Neural progenitor cell (in vitro differentiated cells): Measurements from ENCODE around the gene RNF166. TPM values are rescaled to one million over a fixed set of nuclear protein-coding genes. Genes with fewer than 3 reads are reported as not detected.
A peak's percentile ranks its signal among the peaks of the same experiment; 100 is the strongest.

Experiments used
- DNase-seq: peaks from one replicate; pipeline ENCODE4 v3.0.0-alpha.2; 2016; ENCODE audit warnings: low spot score
- H2AFZ ChIP-seq: fragments of 200-600 bp; sonication (generic); replicated peaks from 2 replicates; pipeline ENCODE4 v1.6.1; 2016; ENCODE audit warnings: antibody characterized with exemption
- H3F3A ChIP-seq: fragments of 200-600 bp; sonication (generic); 2 replicates; pipeline ENCODE4 v1.6.1; 2016; ENCODE audit warnings: antibody characterized with exemption, low read depth
- H3K27ac ChIP-seq: fragments of 200-600 bp; sonication (generic); 2 replicates; pipeline ENCODE4 v1.5.1; 2016; ENCODE audit warnings: mild to moderate bottlenecking
- H3K27me3 ChIP-seq: fragments of 200-600 bp; sonication (generic); 2 replicates; pipeline ENCODE4 v1.6.1; 2016; ENCODE audit warnings: mild to moderate bottlenecking, moderate library complexity
- H3K36me3 ChIP-seq: fragments of 200-600 bp; sonication (generic); 2 replicates; pipeline ENCODE4 v1.5.1; 2016
- H3K4me1 ChIP-seq: fragments of 200-600 bp; sonication (generic); 2 replicates; pipeline ENCODE4 v1.6.1; 2016; ENCODE audit warnings: mixed run types
- H3K4me2 ChIP-seq: fragments of 200-600 bp; sonication (generic); 2 replicates; pipeline ENCODE4 v1.6.1; 2016
- H3K4me3 ChIP-seq: fragments of 200-600 bp; sonication (generic); 2 replicates; pipeline ENCODE4 v1.5.1; 2016
- H3K79me2 ChIP-seq: fragments of 200-600 bp; sonication (generic); 2 replicates; pipeline ENCODE4 v1.6.1; 2016; ENCODE audit warnings: low read depth
- H3K9ac ChIP-seq: fragments of 200-600 bp; sonication (generic); 2 replicates; pipeline ENCODE4 v1.6.1; 2016
- H3K9me3 ChIP-seq: fragments of 200-600 bp; sonication (generic); 2 replicates; pipeline ENCODE4 v1.5.1; 2016; ENCODE audit warnings: low read depth
- H4K20me1 ChIP-seq: fragments of 200-600 bp; sonication (generic); 2 replicates; pipeline ENCODE4 v1.6.1; 2016; ENCODE audit warnings: low read depth
- H3K27ac Mint-ChIP-seq: 3 replicates; pipeline ENCODE4 v1.8.0; 2021; ENCODE audit warnings: mixed read lengths
- H3K27me3 Mint-ChIP-seq: 2 replicates; pipeline ENCODE4 v1.8.0; 2022; ENCODE audit warnings: low read depth, mild to moderate bottlenecking, inconsistent platforms, moderate library complexity, mixed read lengths; ENCODE audit not compliant: insufficient read depth
- H3K36me3 Mint-ChIP-seq: 3 replicates; pipeline ENCODE4 v1.8.0; 2021; ENCODE audit warnings: mixed read lengths
- H3K4me1 Mint-ChIP-seq: 3 replicates; pipeline ENCODE4 v1.8.0; 2021; ENCODE audit warnings: mixed read lengths
- H3K4me3 Mint-ChIP-seq: 3 replicates; pipeline ENCODE4 v1.8.0; 2021; ENCODE audit warnings: mild to moderate bottlenecking, moderate library complexity, mixed read lengths
- H3K9me3 Mint-ChIP-seq: 3 replicates; pipeline ENCODE4 v1.8.0; 2020; ENCODE audit warnings: mixed read lengths
- CTCF ChIP-seq: fragments of 200-600 bp; sonication (generic); IDR thresholded peaks from 2 replicates; pipeline ENCODE4 v1.5.1; 2017; ENCODE audit warnings: antibody characterized with exemption, mild to moderate bottlenecking
- EZH2 ChIP-seq: fragments of 200-600 bp; sonication (generic); IDR thresholded peaks from 2 replicates; pipeline ENCODE4 v1.6.1; 2017; ENCODE audit warnings: antibody characterized with exemption, mild to moderate bottlenecking, moderate library complexity
- EZH2phosphoT487 ChIP-seq: fragments of 200-600 bp; sonication (generic); IDR thresholded peaks from 2 replicates; pipeline ENCODE4 v1.6.1; 2017; ENCODE audit warnings: antibody characterized with exemption
- total RNA-seq: library from RNA; depleted of rRNA; stranded (reverse); fragments of >200 nt; gene quantifications from 2 replicates; pipeline ENCODE4 v1.2.3, GENCODE V29; 2015; ENCODE audit warnings: low replicate concordance

Gene RNF166
- total RNA-seq, 1 donor from 2014 or later = 11.1 TPM

DNA sequence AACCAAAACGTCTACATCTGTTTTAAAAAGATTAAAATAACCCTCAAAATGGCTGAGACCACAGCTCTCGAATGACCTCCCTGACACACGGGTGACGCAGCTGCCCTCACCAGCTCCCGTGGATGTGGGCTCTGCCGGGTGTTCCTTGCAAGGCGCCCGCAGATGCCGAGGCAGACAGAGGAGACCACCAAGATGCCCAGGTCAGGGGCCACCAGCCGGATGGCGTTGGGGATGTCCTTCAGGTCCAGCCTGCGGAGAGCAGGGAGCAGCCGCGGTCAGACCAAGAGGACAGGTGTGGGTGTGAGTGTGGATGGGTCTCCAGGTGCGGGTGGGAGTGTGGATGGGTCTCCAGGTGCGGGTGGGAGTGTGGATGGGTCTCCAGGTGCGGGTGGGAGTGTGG, 35.2 kb upstream of the RNF166 start:
- H3K27me3 ChIP-seq = no peaks in the 10 kb centered on the region
- no peak overlapping the region for H3K4me3 Mint-ChIP-seq

DNA sequence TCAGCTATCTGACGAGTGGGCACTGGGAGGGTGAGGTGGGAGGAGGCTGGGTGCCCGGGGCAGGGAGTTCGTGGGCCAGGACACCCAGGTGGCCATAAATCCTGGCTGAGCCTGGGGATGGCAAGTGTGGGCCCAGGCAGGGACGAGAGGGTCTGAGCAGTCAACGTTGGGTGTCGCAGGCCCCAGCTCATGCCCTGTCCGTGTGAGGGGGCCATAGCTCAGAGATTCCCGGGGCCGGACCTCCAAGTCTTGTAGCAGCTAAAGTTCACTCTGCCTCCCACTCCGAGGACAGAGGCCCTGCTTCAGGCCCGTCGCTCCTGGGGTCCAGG, 34.5 kb upstream of the RNF166 start:
- no peak for DNase-seq
- no peaks in the 10 kb centered on the region for H3K36me3 ChIP-seq
- no peaks in the 10 kb centered on the region for H3K9me3 Mint-ChIP-seq
- H3K9me3 ChIP-seq = no peaks in the 10 kb centered on the region
- H3K36me3 Mint-ChIP-seq = no peaks in the 10 kb centered on the region
- H3K27ac Mint-ChIP-seq = no peak overlapping the region
- no peaks in the 10 kb centered on the region for H4K20me1 ChIP-seq
- H3K27me3 ChIP-seq = no peaks in the 10 kb centered on the region
- H3K4me3 ChIP-seq = no peak overlapping the region
- no peaks in the 10 kb centered on the region for H3K27me3 Mint-ChIP-seq
- H3K4me1 ChIP-seq = peaks cover 10% of the 10 kb centered on the region
- no peaks in the 10 kb centered on the region for H3K79me2 ChIP-seq
- H2AFZ ChIP-seq = no peak overlapping the region
- peaks cover 6% of the 10 kb centered on the region for H3F3A ChIP-seq
- TF ChIP-seq EZH2 (no peak), CTCF (no peak), EZH2phosphoT487 (no peak)
- no peak overlapping the region for H3K9ac ChIP-seq
- H3K4me2 ChIP-seq = no peak overlapping the region
- H3K4me1 Mint-ChIP-seq = peaks cover 2% of the 10 kb centered on the region
- H3K4me3 Mint-ChIP-seq = no peak overlapping the region
- no peak overlapping the region for H3K27ac ChIP-seq

More for the DNA sequence above, 35.2 kb upstream of the RNF166 start:
- Mint-ChIP-seq H3K4me1 (peaks cover 2% of the 10 kb centered on the region), H3K9me3 (no peaks in the 10 kb centered on the region), H3K27ac (peak overlapping the region; percentile 46), H3K27me3 (peaks cover 4% of the 10 kb centered on the region), H3K36me3 (no peaks in the 10 kb centered on the region)
- H3K9me3 ChIP-seq = no peaks in the 10 kb centered on the region
- no peaks in the 10 kb centered on the region for H3K36me3 ChIP-seq
- no peak overlapping the region for H3K4me2 ChIP-seq
- H3K27ac ChIP-seq = no peak overlapping the region
- DNase-seq = no peak
- H4K20me1 ChIP-seq = no peaks in the 10 kb centered on the region
- peaks cover 6% of the 10 kb centered on the region for H3F3A ChIP-seq
- no peak overlapping the region for H2AFZ ChIP-seq
- H3K4me3 ChIP-seq = no peak overlapping the region
- TF ChIP-seq EZH2 = no peak
- TF ChIP-seq CTCF = no peak
- no peak for TF ChIP-seq EZH2phosphoT487
- H3K9ac ChIP-seq = no peak overlapping the region
- no peaks in the 10 kb centered on the region for H3K79me2 ChIP-seq
- H3K4me1 ChIP-seq = peaks cover 10% of the 10 kb centered on the region

- H3K27me3 Mint-ChIP-seq = no peaks in the 10 kb centered on the region
- H3K36me3 ChIP-seq = no peaks in the 10 kb centered on the region
- no peak overlapping the region for H3K27ac ChIP-seq
- H2AFZ ChIP-seq = no peak overlapping the region
- no peaks in the 10 kb centered on the region for H3K9me3 Mint-ChIP-seq
- TF ChIP-seq CTCF = no peak
- no peaks in the 10 kb centered on the region for H4K20me1 ChIP-seq
- no peak overlapping the region for H3K4me2 ChIP-seq
- no peak overlapping the region for H3K4me3 ChIP-seq
- DNase-seq = no peak
- peaks cover 6% of the 10 kb centered on the region for H3F3A ChIP-seq
- H3K27me3 ChIP-seq = no peaks in the 10 kb centered on the region
- no peaks in the 10 kb centered on the region for H3K79me2 ChIP-seq
- peaks cover 7% of the 10 kb centered on the region for H3K4me1 ChIP-seq
- peaks cover 2% of the 10 kb centered on the region for H3K4me1 Mint-ChIP-seq
- H3K27ac Mint-ChIP-seq = no peak overlapping the region
- H3K36me3 Mint-ChIP-seq = no peaks in the 10 kb centered on the region
- no peak overlapping the region for H3K4me3 Mint-ChIP-seq
- H3K9me3 ChIP-seq = no peaks in the 10 kb centered on the region
- no peak overlapping the region for H3K9ac ChIP-seq
Observed at GRCh38 chr16:88739977-88740726, 33.9 kb upstream of the RNF166 start.
